Stimulated activated CD4-positive, alpha-beta T cell treated with anti-CD3 and anti-CD28 coated beads, Interleukin-2, amount 100 ng/mL, for 24 hours (primary cell): ENCODE data around the gene SLC17A3.

Source experiments
- DNase-seq, 2 donors: peaks; one replicate each; pipeline ENCODE4 v3.0.0-alpha.2; 2020

Gene SLC17A3

GRCh38 chr6:25874118-25874517, at the start of gene SLC17A3:
SLC17A3 (minus strand) TSS chr6:25874243; CDS start chr6:25868387, 5,856 bp downstream.
- DNase-seq = no peak

- DNase-seq = no peak
These were observed 48.3 kb upstream of the SLC17A3 start for GRCh38 chr6:25922301-25922700.

DNA sequence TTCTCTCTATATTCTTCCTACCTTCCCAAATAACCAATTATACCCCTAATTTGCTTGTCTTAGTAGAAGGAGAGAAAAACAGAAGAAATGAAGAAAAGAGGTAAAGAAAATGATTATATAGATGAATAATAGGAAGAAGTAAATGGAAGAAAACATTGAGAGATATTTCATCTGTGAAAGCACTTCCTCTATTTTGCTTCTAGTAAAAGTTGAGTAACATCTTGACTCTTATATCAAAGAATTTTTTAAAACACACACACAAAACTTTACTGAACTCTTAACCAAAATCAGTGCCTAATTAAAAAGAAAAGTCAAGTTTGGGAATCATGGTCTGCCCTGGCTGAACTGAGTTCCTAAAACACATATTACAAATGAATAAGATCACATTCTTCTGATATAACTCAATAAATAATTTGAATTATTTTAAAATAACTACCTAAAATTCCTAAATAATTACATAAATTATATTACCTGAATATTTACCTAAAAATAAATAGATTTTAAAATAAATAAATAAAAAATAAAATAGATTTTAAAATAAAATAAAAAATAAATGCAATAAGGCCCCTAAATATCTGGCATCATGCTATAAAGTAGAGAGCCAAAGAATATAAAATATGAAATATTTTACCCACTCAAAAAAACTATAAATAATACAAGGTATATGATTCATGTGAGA, 47.6 kb upstream of the SLC17A3 start:
- no peak for DNase-seq

DNA sequence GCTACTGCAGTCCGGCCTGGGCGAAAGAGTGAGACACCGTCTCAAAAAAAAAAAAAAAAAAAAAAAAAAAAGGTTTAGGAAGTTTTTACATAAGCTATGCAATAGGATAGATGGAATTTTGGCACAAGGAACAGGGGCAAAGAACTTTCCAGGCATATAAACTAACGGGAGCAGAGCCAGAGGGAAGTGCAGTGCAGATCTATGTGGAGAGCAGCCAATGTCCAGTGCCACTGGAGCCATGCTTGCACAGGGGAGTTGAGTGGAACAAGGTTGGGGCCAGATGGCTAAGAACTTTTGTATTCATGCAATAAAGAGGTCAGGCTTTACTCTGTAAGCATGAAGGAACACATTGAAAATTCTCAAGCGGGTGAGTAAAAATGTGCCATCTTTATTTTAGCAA, 45.6 kb upstream of the SLC17A3 start:
- no peak for DNase-seq

DNA sequence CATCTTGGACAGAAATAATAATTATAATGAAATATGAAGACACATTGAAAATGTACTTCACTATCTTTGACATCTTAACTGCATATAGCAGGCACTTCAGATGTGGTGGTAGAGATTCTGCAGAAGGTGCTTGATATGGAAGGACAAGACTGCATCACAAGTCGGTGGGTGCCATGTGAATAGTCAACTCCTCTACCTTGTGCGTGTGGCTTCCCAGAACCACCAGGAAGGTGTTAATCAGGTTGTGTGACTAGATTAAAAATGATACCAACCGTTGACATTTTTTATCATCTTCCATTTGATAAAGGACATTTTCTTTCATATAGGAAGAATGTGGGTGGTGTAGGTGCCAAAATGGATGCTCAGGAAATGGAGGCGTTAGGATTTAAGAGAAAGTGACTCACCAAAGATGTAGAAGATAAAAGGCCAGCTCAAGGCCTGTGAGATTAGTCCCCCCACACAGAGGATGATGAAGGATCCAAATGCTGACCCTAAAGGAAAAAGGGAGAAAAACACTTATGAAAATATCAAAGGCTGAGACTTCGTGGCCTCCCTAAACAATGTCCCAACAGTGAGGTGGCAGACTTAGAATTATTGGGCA, 44.1 kb upstream of the SLC17A3 start:
- DNase-seq = peak in 1 of 2 donors; percentile 25

GRCh38 chr6:25916789-25917490, 42.9 kb upstream of the SLC17A3 start:
- DNase-seq = no peak

DNA sequence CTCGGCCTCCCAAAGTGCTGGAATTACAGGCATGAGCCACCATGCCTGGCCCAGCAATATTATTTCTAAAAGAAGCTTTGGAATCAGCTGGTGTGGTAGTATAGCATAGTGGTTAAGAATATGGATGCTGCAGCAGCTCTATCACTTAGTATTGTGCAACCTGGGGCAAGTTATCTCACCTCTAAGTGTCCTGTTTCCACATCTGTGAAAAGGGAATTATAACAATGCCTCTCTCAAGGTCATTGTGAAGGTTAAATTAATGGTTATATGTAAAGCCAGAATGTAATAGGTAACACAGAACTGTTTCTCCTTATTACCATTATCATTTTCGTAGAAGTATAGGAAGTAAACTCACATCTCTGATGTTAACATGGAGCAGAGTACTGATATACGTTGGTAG, 42.3 kb upstream of the SLC17A3 start:
- no peak for DNase-seq

GRCh38 chr6:25913741-25914140, 39.7 kb upstream of the SLC17A3 start:
- DNase-seq = no peak

- no peak for DNase-seq
These were observed 37.3 kb upstream of the SLC17A3 start for GRCh38 chr6:25911351-25911750.

DNA sequence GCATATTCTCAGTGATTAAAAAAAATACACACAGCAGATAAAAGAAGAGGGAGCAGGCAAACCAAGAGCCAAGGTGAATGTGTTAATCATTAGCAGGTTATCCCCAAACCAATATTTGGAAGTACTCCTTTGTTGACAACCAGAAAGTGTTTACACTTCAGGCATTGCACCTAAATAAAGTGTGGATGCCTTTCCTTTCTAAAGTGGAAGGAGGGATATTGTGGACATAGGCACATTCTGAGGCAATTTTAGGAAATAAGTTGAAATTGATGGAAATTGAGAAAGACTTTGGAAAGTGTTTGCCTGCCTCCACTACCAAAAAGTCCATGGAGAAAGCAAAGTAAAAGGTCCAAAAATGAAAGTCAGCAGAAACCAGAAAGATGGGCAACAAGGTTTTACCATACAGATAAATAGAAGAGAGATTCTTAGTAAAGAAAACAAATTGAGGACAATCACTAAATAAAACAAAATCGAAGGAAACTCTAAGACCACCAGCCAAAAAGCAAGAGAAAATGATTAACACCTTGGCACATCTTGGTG, 33.5 kb upstream of the SLC17A3 start:
- DNase-seq = no peak

GRCh38 chr6:25903467-25904099, 29.5 kb upstream of the SLC17A3 start:
- DNase-seq = no peak

- no peak for DNase-seq
These were observed 28.0 kb upstream of the SLC17A3 start for GRCh38 chr6:25902071-25902470.

- DNase-seq = no peak
These were observed 26.8 kb upstream of the SLC17A3 start for GRCh38 chr6:25900843-25901242.

DNA sequence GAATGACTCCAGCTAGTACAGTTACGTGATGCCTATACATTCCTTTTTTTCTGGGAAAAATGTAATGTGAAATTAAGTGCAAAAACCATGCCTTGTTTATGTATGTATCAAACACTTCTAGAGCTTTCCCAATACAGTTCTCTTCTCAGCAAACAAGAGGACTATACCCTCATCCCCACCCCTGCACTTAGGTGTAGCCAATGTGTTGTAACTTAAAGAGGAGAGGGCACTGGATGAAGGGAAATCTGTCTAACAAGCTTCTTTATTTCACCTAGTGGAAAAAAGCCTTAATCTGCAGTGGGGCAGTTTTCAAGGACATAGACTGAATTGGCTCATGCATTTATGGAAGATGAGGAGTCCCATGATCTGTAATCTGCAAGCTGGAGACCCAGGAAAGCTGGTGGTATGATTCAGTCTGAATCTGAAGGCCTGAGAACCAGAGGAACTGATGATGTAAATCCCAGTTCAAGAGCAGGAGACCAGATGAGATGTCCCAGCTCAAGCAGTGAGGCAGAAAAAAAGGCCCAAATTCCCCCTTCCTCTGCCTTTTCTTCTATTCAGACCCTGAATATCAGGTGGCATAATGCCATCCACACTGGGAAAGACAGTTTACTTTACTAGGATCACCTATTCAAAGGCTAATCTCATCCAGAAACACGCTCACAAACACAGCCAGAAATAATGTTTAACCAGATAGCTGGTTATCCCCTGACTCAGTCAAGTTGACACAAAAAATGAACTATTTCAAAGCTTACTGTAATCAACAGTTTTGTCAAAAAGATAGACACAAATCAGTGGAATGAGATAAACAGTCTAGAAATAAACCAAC, 25.8 kb upstream of the SLC17A3 start:
- DNase-seq = no peak

DNA sequence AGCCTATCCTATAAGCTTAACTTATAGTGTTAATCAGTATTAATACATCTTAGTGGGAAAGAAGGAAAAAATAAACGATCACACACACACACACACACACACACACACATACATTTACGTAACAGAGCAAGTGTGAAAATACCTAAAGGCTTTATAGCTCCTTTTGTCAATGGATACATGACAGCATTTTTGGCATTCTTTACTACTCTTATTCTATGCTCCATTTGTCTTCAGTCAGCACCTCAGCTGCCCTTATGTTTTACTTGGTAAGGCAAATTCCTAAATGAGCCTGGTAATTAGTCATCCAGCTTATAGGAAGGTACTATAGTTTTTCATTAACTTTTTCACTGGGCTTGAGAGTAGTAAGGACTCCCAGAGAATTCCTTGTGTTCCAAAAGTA, 25.1 kb upstream of the SLC17A3 start:
- no peak for DNase-seq

GRCh38 chr6:25898289-25898977, 24.4 kb upstream of the SLC17A3 start:
- DNase-seq = no peak

DNA sequence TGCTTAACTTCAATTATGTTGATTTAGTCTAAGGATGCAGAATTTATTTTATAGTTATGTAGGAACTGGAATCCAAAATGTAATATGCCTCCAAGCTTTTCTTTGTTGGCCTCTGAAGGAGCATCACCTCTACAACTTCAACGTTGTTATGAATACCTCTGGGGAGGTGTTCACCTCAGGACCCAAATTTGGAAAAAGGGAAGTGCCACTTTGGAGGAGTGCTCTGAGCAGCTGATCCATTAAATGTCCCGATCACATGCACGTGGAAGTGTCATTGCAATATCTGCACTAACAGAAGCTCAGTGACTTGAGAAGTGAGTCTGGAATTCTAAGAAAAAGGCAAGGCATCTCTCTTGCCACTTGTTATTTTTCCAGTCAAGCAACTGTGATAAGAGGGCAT, 22.2 kb upstream of the SLC17A3 start:
- DNase-seq = no peak

DNA sequence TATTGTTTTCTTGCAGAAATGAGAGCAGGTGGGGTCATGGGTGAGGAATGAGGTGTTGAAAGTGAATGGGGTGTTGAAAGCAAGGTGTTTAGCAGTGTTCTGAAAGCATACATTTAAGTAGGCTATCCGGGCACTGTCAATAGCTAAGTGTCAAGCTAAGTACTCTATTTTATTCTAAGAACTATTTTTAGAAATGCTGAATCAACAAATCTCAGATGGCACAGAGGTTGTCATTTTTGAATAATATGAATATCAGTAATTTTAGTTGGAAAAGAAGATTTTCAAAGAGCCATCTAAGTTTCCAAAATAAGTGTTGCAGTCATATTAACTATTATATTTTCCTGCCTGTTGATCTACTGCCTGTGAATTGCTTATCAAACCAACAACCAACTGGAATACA, 21.7 kb upstream of the SLC17A3 start:
- no peak for DNase-seq

DNA sequence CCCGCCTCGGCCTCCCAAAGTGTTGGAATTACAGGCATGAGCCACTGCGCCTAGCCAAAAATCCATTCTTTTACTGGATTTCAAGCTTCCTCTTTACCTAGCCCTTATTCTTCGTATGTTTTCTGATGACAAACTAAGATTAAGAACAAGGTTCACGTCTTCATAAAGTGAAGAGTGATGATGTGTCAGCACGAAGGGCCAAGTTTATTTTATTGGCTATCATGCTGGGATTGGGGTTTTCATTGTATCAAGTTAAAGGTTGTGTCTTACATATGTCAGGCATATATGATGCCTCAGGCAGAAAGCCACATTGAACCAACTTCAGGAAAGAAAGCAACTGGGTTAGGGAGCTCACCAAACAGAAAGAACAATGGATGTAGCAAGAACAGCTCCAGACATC, 19.7 kb upstream of the SLC17A3 start:
- DNase-seq = no peak

- no peak for DNase-seq
These were observed 18.8 kb upstream of the SLC17A3 start for GRCh38 chr6:25892877-25893276.

GRCh38 chr6:25889877-25890853, 16.1 kb upstream of the SLC17A3 start:
- no peak for DNase-seq
